Islet precursor cell (in vitro differentiated cells): ENCODE results near the gene RNASET2.

Experiments
- DNase-seq: peaks from one replicate; pipeline ENCODE4 v3.0.0-alpha.2; 2018

Gene RNASET2

GRCh38 chr6:166944666-166945256 is 11.6 kb downstream of the RNASET2 start:
- DNase-seq, result no peak

DNA sequence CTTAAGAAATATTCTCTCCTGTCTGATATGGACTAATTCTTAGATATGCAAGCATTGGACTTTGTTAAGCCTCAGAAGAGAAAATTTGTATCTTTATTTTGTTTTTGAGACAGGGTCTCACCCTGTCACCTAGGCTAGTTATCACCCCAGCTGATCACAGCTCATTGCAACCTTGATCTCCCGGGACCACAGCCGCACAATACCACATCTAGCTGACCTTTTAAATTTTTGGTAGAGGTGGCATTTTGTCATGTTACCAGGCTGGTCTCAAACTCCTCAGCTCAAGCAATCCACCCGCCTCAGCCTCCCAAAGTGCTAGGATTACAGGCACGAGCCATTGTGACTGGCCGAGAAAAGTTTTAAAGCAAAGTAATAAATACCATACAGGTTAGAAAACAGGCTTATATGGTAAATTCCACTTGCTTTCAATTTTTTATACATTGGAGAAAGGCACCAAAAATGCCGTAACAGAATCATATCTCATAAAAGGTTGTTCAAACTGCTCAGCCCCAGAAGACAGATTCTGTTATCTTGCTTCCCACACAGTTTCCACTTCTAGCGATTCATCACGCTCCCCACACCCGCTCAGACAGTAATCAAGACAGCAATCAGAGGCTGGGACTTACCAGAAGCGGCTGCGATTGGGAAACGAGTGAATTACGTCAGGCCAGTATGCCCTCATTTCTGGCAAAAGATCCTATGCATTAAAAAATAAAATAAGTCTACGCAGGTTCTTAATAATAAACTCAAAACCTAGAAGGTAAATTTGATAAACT is 13.8 kb downstream of the RNASET2 start:
- DNase-seq, result no peak

DNA sequence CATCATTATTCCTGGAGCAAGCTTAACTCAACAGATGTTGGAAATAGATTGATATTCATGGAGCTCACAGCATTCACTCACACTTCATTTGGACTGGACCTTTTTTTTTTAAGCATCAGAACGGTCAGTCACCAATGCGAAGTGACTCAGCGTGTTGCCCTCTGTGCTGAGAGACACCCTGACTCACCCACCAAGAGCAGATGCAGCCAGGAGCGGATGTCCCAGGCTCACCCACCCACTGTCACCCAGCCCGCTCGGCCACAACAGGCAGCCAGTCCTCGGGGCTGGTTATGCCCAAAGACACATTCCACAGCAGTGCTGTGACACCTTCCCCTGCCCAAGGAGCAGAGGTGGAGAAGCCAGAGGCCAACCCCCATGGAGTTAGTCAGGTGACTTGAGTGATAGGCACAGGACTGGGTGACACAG is 15.7 kb downstream of the RNASET2 start:
- DNase-seq, result peak; percentile 84

- DNase-seq, result no peak
Observed at GRCh38 chr6:166939894-166940293, 16.5 kb downstream of the RNASET2 start.

- DNase-seq, result no peak
Observed at GRCh38 chr6:166939345-166939744, 17.0 kb downstream of the RNASET2 start.

DNA sequence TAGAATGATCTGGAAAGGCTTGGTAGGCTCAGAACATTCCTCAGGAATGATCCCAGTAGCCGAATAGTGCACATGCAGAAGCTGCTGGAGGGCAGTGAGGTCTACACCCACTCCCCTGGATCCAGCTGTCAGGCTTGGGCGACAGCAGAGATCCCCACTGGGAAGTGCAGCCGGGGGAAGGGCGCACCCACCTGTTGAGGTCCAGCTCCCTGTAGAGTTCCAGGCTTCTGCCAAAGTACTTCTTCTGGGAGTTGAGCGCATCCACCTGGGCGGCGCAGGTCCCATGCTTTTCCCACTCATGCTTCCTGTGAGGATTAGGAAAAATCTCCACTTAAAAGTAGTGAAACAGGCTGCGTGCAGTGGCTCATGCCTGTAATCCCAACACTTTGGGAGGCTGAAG is 17.6 kb downstream of the RNASET2 start:
- peak; percentile 45 for DNase-seq

DNA sequence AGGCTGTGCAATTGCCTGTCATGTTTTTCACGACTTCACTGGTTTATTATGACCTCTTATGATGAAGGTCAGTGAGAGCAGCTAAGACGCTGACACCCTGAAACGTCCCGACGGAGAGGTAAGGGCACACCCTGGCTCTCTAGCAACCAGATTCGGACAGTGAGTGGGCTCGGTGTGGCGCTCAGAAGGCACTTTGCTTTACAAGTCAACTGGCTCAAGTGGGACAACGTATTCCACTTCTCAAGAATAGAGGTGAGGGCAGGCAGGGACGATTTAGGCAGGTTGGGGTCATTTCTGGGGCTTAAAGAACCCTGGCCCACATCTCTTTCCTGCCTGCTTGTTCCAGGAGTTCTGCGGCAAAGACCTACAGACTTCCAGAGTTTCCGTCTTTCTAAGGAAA is 18.2 kb downstream of the RNASET2 start:
- DNase-seq, result peak; percentile 13

- no peak for DNase-seq
Observed at GRCh38 chr6:166937746-166938145, 18.6 kb downstream of the RNASET2 start.

DNA sequence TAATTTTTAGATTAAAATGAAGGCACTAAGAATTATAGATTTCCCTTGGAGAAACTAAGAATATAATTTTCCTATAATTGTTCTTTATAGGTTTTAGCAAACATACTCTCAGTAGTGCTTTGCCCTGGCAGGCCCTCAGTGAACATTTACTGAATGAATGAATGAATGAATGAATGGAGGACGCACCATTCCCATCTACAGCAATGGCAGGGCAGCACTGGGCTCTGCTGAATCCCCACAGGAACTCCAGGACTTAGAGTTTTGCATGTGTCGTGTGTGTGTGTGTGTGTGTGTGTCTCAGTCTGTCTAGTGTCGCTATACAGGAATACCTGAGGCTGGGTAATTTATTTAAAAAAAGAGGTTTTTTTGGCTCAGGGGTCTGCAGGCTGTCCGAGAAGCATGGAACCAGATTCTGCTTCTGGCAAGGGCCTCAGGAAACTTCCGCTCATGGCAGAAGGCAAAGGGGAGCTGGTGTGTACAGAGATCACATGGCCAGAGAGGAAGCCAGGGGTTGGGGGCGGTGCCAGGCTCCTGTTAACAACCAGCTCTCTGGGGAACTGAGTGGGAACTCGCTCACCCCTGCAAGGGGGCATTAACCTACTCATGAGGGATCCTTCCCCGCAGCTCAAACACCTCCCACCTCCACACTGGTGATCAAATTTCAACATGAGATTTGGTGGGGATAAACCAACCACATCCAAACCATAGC is 20.1 kb downstream of the RNASET2 start:
- peak; percentile 23 for DNase-seq

DNA sequence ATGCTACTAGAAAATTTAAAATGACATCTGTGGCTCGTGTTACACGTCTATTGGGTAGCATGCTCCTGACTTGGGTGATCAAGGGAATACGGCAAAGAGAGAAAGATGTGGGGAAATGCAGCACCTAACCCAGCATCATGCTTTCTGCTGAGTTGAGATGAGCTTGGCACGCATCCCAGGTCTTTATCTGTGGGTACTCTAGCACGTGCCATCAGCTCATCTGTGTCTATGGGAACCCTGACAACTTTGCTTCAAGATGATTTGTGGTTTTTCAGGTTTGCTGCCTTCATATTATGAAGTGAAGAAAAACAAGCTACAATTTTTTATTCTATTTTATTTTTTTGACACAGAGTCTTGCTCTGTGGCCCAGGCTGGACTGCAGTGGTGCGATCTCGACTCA is 21.0 kb downstream of the RNASET2 start:
- DNase-seq, result no peak

- DNase-seq, result no peak
Observed at GRCh38 chr6:166934174-166934573, 22.2 kb downstream of the RNASET2 start.

GRCh38 chr6:166933396-166933795 is 23.0 kb downstream of the RNASET2 start:
- DNase-seq, result no peak

GRCh38 chr6:166932616-166933015 is 23.7 kb downstream of the RNASET2 start:
- DNase-seq, result no peak

GRCh38 chr6:166932116-166932515 is 24.2 kb downstream of the RNASET2 start:
- DNase-seq, result no peak

- DNase-seq, result no peak
Observed at GRCh38 chr6:166931426-166931970, 24.9 kb downstream of the RNASET2 start.

- no peak for DNase-seq
Observed at GRCh38 chr6:166930354-166930891, 25.9 kb downstream of the RNASET2 start.

GRCh38 chr6:166929542-166930189 is 26.7 kb downstream of the RNASET2 start:
- DNase-seq, result no peak

- DNase-seq, result no peak
Observed at GRCh38 chr6:166928644-166929541, 27.5 kb downstream of the RNASET2 start.

DNA sequence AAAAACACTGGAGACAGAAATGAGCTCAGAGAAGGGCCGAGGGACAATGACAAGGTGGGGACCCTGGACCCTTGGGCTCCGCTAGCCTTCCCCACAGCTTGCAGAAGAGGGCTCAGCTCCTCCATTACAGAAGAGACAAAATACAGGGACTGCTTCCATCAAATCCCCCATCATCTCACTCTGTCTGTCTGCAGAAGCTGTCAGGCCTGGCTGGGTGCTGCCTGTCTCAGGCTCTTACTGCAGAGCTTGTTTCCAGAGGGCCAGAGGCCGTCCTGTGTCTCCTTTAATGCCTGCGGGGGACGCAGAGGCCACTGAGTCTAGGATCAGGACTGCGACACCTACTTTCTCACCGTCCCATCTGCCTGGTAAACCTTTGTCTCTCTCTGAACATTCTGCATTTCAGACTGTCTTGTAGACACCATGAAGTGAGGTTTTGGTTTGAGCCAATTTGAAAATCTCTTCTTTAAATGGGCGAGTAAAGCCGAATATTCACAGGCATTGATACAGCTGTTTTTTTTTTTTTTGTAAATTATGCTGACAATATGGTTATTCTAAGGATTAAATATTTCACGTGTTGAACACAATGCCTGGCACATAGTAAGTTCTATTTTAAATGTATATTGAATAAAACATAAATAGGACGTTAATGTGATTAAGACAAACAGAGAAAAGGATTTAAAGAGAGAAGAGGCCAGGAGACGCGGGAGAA is 28.3 kb downstream of the RNASET2 start:
- DNase-seq, result no peak

- DNase-seq, result no peak
Observed at GRCh38 chr6:166927240-166927934, 29.0 kb downstream of the RNASET2 start.
